Peyer's patch (tissue), 4 donors: ENCODE data around the gene C1QL1.

Experiments used
- POLR2A ChIP-seq, 2 donors: fragments of 450-650 bp; IDR thresholded peaks; one replicate each; pipeline ENCODE4 v1.5.1; 2017; ENCODE audit warnings: antibody characterized with exemption in 2 of 2, mild to moderate bottlenecking in 2 of 2, moderate library complexity in 2 of 2
- TF ChIP-seq, protein P1 (sequence below), 6 experiments: fragments of 450-650 bp in 4 of 6; fragments of 200-600 bp in 2 of 6; sonication (generic) in 1 of 6; IDR thresholded peaks; one replicate each; pipeline ENCODE4 v1.5.1; 2017 to 2019; ENCODE audit warnings: antibody characterized with exemption in 6 of 6, mild to moderate bottlenecking in 3 of 6, moderate library complexity in 1 of 6

GRCh38 chr17:44922136-44922535 is 46.0 kb downstream of the C1QL1 start:
- TF ChIP-seq, protein P1, sequence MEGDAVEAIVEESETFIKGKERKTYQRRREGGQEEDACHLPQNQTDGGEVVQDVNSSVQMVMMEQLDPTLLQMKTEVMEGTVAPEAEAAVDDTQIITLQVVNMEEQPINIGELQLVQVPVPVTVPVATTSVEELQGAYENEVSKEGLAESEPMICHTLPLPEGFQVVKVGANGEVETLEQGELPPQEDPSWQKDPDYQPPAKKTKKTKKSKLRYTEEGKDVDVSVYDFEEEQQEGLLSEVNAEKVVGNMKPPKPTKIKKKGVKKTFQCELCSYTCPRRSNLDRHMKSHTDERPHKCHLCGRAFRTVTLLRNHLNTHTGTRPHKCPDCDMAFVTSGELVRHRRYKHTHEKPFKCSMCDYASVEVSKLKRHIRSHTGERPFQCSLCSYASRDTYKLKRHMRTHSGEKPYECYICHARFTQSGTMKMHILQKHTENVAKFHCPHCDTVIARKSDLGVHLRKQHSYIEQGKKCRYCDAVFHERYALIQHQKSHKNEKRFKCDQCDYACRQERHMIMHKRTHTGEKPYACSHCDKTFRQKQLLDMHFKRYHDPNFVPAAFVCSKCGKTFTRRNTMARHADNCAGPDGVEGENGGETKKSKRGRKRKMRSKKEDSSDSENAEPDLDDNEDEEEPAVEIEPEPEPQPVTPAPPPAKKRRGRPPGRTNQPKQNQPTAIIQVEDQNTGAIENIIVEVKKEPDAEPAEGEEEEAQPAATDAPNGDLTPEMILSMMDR (IDR thresholded peaks at IDR 0.05): no peak
- TF ChIP-seq POLR2A (IDR thresholded peaks at IDR 0.05): no peak
